ENCODE measurements around the gene RGL3.
"Not testable (repeated sequence)": the region's sequence is repeated elsewhere in the genome, so short reads cannot be mapped to it uniquely, and the experiment has no call there.

Gene RGL3

GRCh38 chr19:11437955-11438354 lies 18.8 kb upstream of the RGL3 start:
- H3K4me3 ChIP-seq (ENCODE audit: low read length) = no peak overlapping the region
- no peak for TF ChIP-seq ZNF274 (IDR thresholded peaks at IDR 0.05; ENCODE audit: low read depth, low read length)

- peak overlapping the region; percentile 82 for H3K4me3 ChIP-seq (ENCODE audit: low read length)
These were observed 16.8 kb upstream of the RGL3 start for GRCh38 chr19:11435833-11436313.

GRCh38 chr19:11435057-11435832 lies 16.1 kb upstream of the RGL3 start, which contains the start of the genes ODAD3 and PRKCSH:
TSS of gene ODAD3 (minus strand) at chr19:11435121. CDS start at chr19:11435016, 105 bp downstream.
TSS of gene PRKCSH (plus strand) at chr19:11435635. CDS start at chr19:11436118, 483 bp downstream.
- no peak for TF ChIP-seq ZNF274 (IDR thresholded peaks at IDR 0.05; ENCODE audit: low read depth, low read length)
- peak within 1 kb of the TSS; percentile 82 for H3K4me3 ChIP-seq (ENCODE audit: low read length)

More at GRCh38 chr19:11435833-11436313, 16.8 kb upstream of the RGL3 start:
- TF ChIP-seq ZNF274 (IDR thresholded peaks at IDR 0.05; ENCODE audit: low read depth, low read length) = no peak

GRCh38 chr19:11434703-11435056 lies 15.6 kb upstream of the RGL3 start:
- TF ChIP-seq ZNF274 (IDR thresholded peaks at IDR 0.05; ENCODE audit: low read depth, low read length) = no peak
- peak overlapping the region; percentile 61; the same call in 1 of the 2 replicates for H3K4me3 ChIP-seq (ENCODE audit: low read length)

- H3K4me3 ChIP-seq (ENCODE audit: low read length) = not testable (repeated sequence)
These were observed 14.4 kb upstream of the RGL3 start for GRCh38 chr19:11433526-11433925.

GRCh38 chr19:11426656-11427055 lies 7.5 kb upstream of the RGL3 start:
- no peak overlapping the region for H3K4me3 ChIP-seq (ENCODE audit: low read length)
- no peak for TF ChIP-seq ZNF274 (IDR thresholded peaks at IDR 0.05; ENCODE audit: low read depth, low read length)

GRCh38 chr19:11425719-11426457 lies 6.8 kb upstream of the RGL3 start:
- no peak overlapping the region for H3K4me3 ChIP-seq (ENCODE audit: low read length)
- TF ChIP-seq ZNF274 (IDR thresholded peaks at IDR 0.05; ENCODE audit: low read depth, low read length) = no peak

GRCh38 chr19:11423791-11424181 lies 4.7 kb upstream of the RGL3 start:
- H3K4me3 ChIP-seq (ENCODE audit: low read length) = no peak overlapping the region
- TF ChIP-seq ZNF274 (IDR thresholded peaks at IDR 0.05; ENCODE audit: low read depth, low read length) = no peak

- no peak for TF ChIP-seq ZNF274 (IDR thresholded peaks at IDR 0.05; ENCODE audit: low read depth, low read length)
- H3K4me3 ChIP-seq (ENCODE audit: low read length) = no peak overlapping the region
These were observed 4.2 kb upstream of the RGL3 start for GRCh38 chr19:11423164-11423790.

GRCh38 chr19:11422163-11423065 lies 3.3 kb upstream of the RGL3 start:
- no peak overlapping the region; the same call in 1 of the 2 replicates for H3K4me3 ChIP-seq (ENCODE audit: low read length)
- no peak for TF ChIP-seq ZNF274 (IDR thresholded peaks at IDR 0.05; ENCODE audit: low read depth, low read length)

- H3K4me3 ChIP-seq (ENCODE audit: low read length) = no peak overlapping the region; the same call in 1 of the 2 replicates
- TF ChIP-seq ZNF274 (IDR thresholded peaks at IDR 0.05; ENCODE audit: low read depth, low read length) = no peak
These were observed 2.4 kb upstream of the RGL3 start for GRCh38 chr19:11421371-11422098.

- TF ChIP-seq ZNF274 (IDR thresholded peaks at IDR 0.05; ENCODE audit: low read depth, low read length) = no peak
- H3K4me3 ChIP-seq (ENCODE audit: low read length) = no peak overlapping the region; the same call in 1 of the 2 replicates
These were observed 1.6 kb upstream of the RGL3 start for GRCh38 chr19:11420429-11421370.

Data from GM08714 (cell line).